ENCODE data around the gene FN1. TPM values are rescaled to one million over a fixed set of nuclear protein-coding genes. Genes with fewer than 3 reads are reported as not detected.

Gene FN1
- total and polyA plus RNA-seq, 2 of the 8 experiments (the other 6 are each of a cell fraction or from before 2014, with no cell fraction given): 42.9 to 109 TPM

DNA sequence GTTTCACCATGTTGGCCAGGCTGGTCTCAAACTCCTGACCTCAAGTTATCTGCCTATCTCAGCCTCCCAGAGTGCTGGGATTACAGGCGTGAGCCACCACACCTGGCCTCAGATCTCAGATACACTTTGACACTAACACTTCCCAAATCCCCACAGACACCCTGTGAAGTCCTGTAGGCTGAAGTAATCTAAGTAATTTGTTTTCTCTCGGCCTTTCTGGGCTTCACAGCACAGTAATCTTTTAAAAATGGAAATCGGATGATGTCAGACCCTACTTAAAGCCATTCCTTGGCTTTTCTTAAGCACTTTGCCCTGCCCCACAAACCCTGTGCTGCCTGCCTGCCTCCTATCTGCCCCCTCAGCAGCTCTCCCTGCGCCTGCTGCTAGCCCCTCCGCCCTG is 107.8 kb downstream of the FN1 start:
- peaks cover 3 to 67% of the 10 kb centered on the region in 2 experiments; a peak in 3 of 4 replicates for H3K79me2 ChIP-seq (ENCODE audit: control insufficient read depth in 1 of 2, insufficient read depth in 2 of 2, low read length in 2 of 2)
- no peak overlapping the region for H2AFZ ChIP-seq (ENCODE audit: low read length)
- no peak overlapping the region for H4K8ac ChIP-seq (ENCODE audit: extremely low read depth, insufficient read depth, low read length)
- H2BK20ac ChIP-seq (ENCODE audit: low read length): no peak overlapping the region
- no peak overlapping the region for H3K23ac ChIP-seq (ENCODE audit: insufficient read length)
- no peak overlapping the region for H4K91ac ChIP-seq (replicated peaks; ENCODE audit: insufficient read length, low read length)
- H3K14ac ChIP-seq (ENCODE audit: insufficient read length): no peak overlapping the region
- ChIA-PET CTCF (ENCODE audit: partially characterized antibody) (interaction anchor here (0.7 to 1.6 kb wide), 2 partner anchors 32 to 58 kb away, joined by 3 to 5 read pairs; no protein-coding TSS in a partner anchor), POLR2A (ENCODE audit: partially characterized antibody) (interaction anchor here (1.2 kb wide), 1 partner anchor 10 kb away, joined by 3 read pairs; no protein-coding TSS in a partner anchor)
- H2AK5ac ChIP-seq (ENCODE audit: low read depth, low read length): no peak overlapping the region
- WGBS, 2 experiments (ENCODE audit: extremely low coverage in 1 of 2, insufficient coverage in 1 of 2, insufficient read length in 1 of 2, insufficient replicate concordance in 2 of 2, low coverage in 1 of 2, low lambda C conversion rate in 2 of 2, missing lambda C conversion rate in 1 of 2): 93% methylated on average over 5 of the region's 5 CpGs; no CpG with 5 or more reads in 1 of the 2 experiments
- H3K36me3 ChIP-seq (ENCODE audit: control insufficient read depth in 2 of 4, insufficient read depth in 4 of 4, low read length in 3 of 4): peaks cover 18 to 78% (median 48%) of the 10 kb centered on the region in 4 experiments
- H3K18ac ChIP-seq (ENCODE audit: extremely low read depth, low read length): no peak overlapping the region
- no peak overlapping the region for H2BK12ac ChIP-seq (ENCODE audit: low read depth, low read length)
- H3K79me1 ChIP-seq (ENCODE audit: low read depth, low read length): no peaks in the 10 kb centered on the region; the same call in 1 of the 2 replicates
- H3K27me3 ChIP-seq (replicated peaks in 1 of 4; ENCODE audit: control insufficient read depth in 3 of 4, extremely low read depth in 1 of 4, insufficient read depth in 3 of 4, low read length in 3 of 4): no peaks in the 10 kb centered on the region
- H3K23me2 ChIP-seq (ENCODE audit: low read depth, low read length): no peaks in the 10 kb centered on the region; the same call in 1 of the 2 replicates
- no peak overlapping the region for H3K56ac ChIP-seq (replicated peaks; ENCODE audit: insufficient read length, low read depth, low read length)
- no peak overlapping the region for H3K4ac ChIP-seq (replicated peaks; ENCODE audit: insufficient read length, low read depth, low read length)
- no peak overlapping the region for H3K27ac ChIP-seq (ENCODE audit: low read depth, low read length)
- FAIRE-seq (no peak), DNase-seq (ENCODE audit: low read depth in 1 of 2, low spot score in 2 of 2) (no peak)
- H3K4me3 ChIP-seq (ENCODE audit: extremely low read depth in 1 of 4, insufficient read depth in 2 of 4, low read depth in 3 of 4, low read length in 4 of 4): no peak overlapping the region
- no peak overlapping the region for H4K5ac ChIP-seq (ENCODE audit: insufficient read length, low read depth, low read length)
- H3K4me2 ChIP-seq (ENCODE audit: insufficient read depth in 1 of 2, low read depth in 2 of 2, low read length in 2 of 2): no peak overlapping the region
- H3K9me3 ChIP-seq (ENCODE audit: insufficient read depth in 2 of 2, low read depth in 1 of 2, low read length in 1 of 2): no peaks in the 10 kb centered on the region
- no peak overlapping the region for H2BK5ac ChIP-seq (ENCODE audit: low read depth, low read length)
- H3K4me1 ChIP-seq (replicated peaks in 1 of 4; ENCODE audit: control insufficient read depth in 3 of 4, insufficient read depth in 4 of 4, low read length in 3 of 4): peaks cover 0 to 2% (median under 1%) of the 10 kb centered on the region in 4 experiments; a peak in 1 of 7 replicates
- H2BK15ac ChIP-seq (ENCODE audit: low read length): no peak overlapping the region
- no peak overlapping the region for H3K9ac ChIP-seq (replicated peaks in 1 of 4; ENCODE audit: extremely low read depth in 1 of 4, low read depth in 3 of 4, low read length in 3 of 4)
- H2BK120ac ChIP-seq (replicated peaks; ENCODE audit: low read depth, low read length): no peak overlapping the region
- H4K20me1 ChIP-seq (replicated peaks in 1 of 2; ENCODE audit: control insufficient read depth in 1 of 2, insufficient read depth in 2 of 2, low read length in 2 of 2): peaks cover 6 to 9% of the 10 kb centered on the region in 2 experiments
- TF ChIP-seq CBX8 (IDR thresholded peaks at IDR 0.05; ENCODE audit: borderline replicate concordance, low read depth, low read length) (no peak), PHF8 (conservative IDR thresholded peaks at IDR 0.05; ENCODE audit: low read depth, low read length) (no peak), KDM4A (IDR thresholded peaks at IDR 0.05; ENCODE audit: low read depth, low read length, severe bottlenecking) (no peak), ATF3 (IDR thresholded peaks at IDR 0.05; ENCODE audit: insufficient read depth, low read depth, low read length) (no peak), MAX (IDR thresholded peaks at IDR 0.05) (no peak), KDM1A (IDR thresholded peaks at IDR 0.05; ENCODE audit: borderline replicate concordance, low read length) (no peak), MAFK (IDR thresholded peaks at IDR 0.05; ENCODE audit: low read depth, low read length) (no peak), HDAC2 (IDR thresholded peaks at IDR 0.05; ENCODE audit: borderline replicate concordance in 1 of 2, low read depth in 2 of 2, low read length in 2 of 2) (no peak)
- TF ChIP-seq, protein P1, sequence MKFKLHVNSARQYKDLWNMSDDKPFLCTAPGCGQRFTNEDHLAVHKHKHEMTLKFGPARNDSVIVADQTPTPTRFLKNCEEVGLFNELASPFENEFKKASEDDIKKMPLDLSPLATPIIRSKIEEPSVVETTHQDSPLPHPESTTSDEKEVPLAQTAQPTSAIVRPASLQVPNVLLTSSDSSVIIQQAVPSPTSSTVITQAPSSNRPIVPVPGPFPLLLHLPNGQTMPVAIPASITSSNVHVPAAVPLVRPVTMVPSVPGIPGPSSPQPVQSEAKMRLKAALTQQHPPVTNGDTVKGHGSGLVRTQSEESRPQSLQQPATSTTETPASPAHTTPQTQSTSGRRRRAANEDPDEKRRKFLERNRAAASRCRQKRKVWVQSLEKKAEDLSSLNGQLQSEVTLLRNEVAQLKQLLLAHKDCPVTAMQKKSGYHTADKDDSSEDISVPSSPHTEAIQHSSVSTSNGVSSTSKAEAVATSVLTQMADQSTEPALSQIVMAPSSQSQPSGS (IDR thresholded peaks at IDR 0.05; ENCODE audit: low read length): no peak
